ENCODE results near the gene EML3.

EML3 gene

DNA sequence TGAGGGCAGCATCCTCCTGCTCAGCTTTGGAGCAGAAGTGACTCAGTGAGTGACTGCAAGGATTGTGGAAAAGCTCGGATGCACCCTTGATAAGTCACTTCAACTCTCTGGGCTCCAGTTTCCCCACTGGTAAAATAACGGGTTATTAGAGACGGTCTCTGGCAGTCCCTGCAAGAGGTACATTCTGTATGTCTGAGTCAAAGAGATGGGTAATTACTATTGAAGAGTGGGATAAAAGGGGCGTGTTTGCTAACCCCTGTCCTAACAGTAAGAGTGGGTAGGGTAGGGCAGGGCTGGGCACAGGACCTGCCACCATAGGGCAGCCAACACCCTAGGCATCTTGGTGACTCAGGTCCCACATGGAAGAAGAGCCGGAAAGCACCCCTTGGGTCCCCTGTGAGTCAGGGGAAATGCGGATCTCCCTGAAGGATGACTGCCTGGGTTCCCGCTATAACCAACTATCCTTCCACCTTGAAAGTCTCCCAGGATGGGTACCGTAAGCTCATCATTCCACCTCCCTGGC is 58.7 kb downstream of the EML3 start:
- H3K4me2 ChIP-seq, result peak overlapping the region; percentile 93
- H3K36me3 ChIP-seq (ENCODE audit: insufficient read depth), result peaks cover 2% of the 10 kb centered on the region; the same call in 1 of the 2 replicates
- H3K27ac ChIP-seq, result peak overlapping the region; percentile 97; the same call in 1 of the 2 replicates
- no peak overlapping the region for H3K4me3 ChIP-seq (IDR thresholded peaks at IDR 0.05; ENCODE audit: insufficient read depth, low read depth, low read length)
- TF ChIP-seq, protein P1, sequence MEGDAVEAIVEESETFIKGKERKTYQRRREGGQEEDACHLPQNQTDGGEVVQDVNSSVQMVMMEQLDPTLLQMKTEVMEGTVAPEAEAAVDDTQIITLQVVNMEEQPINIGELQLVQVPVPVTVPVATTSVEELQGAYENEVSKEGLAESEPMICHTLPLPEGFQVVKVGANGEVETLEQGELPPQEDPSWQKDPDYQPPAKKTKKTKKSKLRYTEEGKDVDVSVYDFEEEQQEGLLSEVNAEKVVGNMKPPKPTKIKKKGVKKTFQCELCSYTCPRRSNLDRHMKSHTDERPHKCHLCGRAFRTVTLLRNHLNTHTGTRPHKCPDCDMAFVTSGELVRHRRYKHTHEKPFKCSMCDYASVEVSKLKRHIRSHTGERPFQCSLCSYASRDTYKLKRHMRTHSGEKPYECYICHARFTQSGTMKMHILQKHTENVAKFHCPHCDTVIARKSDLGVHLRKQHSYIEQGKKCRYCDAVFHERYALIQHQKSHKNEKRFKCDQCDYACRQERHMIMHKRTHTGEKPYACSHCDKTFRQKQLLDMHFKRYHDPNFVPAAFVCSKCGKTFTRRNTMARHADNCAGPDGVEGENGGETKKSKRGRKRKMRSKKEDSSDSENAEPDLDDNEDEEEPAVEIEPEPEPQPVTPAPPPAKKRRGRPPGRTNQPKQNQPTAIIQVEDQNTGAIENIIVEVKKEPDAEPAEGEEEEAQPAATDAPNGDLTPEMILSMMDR (conservative IDR thresholded peaks at IDR 0.05; ENCODE audit: low read depth, low read length), result no peak
- H2AFZ ChIP-seq (ENCODE audit: low read depth), result no peak overlapping the region
- no peaks in the 10 kb centered on the region for H4K20me1 ChIP-seq (ENCODE audit: insufficient read depth)
- H3K79me2 ChIP-seq (ENCODE audit: insufficient read depth, low read depth), result no peaks in the 10 kb centered on the region; the same call in 1 of the 2 replicates
- no peaks in the 10 kb centered on the region for H3K27me3 ChIP-seq (ENCODE audit: insufficient read depth, low read depth)
- peaks cover 92% of the 10 kb centered on the region for H3K4me1 ChIP-seq (ENCODE audit: low read depth, poor library complexity, severe bottlenecking)
- H3K9ac ChIP-seq, result no peak overlapping the region; the same call in 1 of the 2 replicates

GRCh38 chr11:62553080-62553838 is 59.3 kb downstream of the EML3 start:
- Histone ChIP-seq H3K4me3 (IDR thresholded peaks at IDR 0.05; ENCODE audit: insufficient read depth, low read depth, low read length) (no peak overlapping the region), H3K9ac (peak overlapping the region; percentile 60; the same call in 1 of the 2 replicates), H2AFZ (ENCODE audit: low read depth) (no peak overlapping the region), H3K27me3 (ENCODE audit: insufficient read depth, low read depth) (no peaks in the 10 kb centered on the region), H3K4me1 (ENCODE audit: low read depth, poor library complexity, severe bottlenecking) (peaks cover 87% of the 10 kb centered on the region), H4K20me1 (ENCODE audit: insufficient read depth) (no peaks in the 10 kb centered on the region), H3K4me2 (peak overlapping the region; percentile 93), H3K79me2 (ENCODE audit: insufficient read depth, low read depth) (no peaks in the 10 kb centered on the region; the same call in 1 of the 2 replicates), H3K36me3 (ENCODE audit: insufficient read depth) (no peaks in the 10 kb centered on the region), H3K27ac (peak overlapping the region; percentile 97)
- TF ChIP-seq, protein P1 (conservative IDR thresholded peaks at IDR 0.05; ENCODE audit: low read depth, low read length), result no peak

DNA sequence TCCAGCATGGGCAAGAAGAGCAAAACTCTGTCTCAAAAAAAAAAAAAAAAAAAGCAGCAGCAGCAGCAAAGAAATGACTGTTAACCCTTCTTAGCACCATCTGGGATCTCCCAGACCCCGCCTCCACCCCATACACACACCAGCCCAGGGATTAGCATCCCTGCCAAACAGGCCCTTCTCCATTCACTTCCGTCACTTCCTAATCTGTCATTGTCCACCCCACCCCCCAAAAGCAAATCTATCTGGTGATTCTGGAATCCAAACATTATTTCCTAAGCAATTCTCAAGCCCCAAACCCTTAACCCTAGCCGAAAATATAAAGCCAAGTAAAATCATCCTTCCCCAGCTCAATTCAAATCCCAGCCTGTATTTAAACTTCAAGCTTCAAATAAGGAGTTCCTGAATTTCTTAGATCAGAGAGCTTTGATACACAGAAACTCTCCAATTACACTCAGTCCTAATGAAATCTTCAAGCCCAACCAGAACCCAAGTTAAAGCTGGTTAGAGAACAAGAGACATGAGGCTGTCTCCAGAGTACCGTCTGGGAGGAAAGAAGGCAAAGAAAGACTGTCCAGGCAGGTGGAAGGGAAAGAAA is 60.0 kb downstream of the EML3 start:
- Histone ChIP-seq H3K27me3 (ENCODE audit: insufficient read depth, low read depth) (no peaks in the 10 kb centered on the region), H3K4me1 (ENCODE audit: low read depth, poor library complexity, severe bottlenecking) (peaks cover 87% of the 10 kb centered on the region), H3K4me3 (IDR thresholded peaks at IDR 0.05; ENCODE audit: insufficient read depth, low read depth, low read length) (no peak overlapping the region), H3K79me2 (ENCODE audit: insufficient read depth, low read depth) (no peaks in the 10 kb centered on the region; the same call in 1 of the 2 replicates), H3K36me3 (ENCODE audit: insufficient read depth) (no peaks in the 10 kb centered on the region), H2AFZ (ENCODE audit: low read depth) (no peak overlapping the region), H4K20me1 (ENCODE audit: insufficient read depth) (no peaks in the 10 kb centered on the region), H3K27ac (peak overlapping the region; percentile 97), H3K4me2 (peak overlapping the region; percentile 93), H3K9ac (peak overlapping the region; percentile 60; the same call in 1 of the 2 replicates)
- TF ChIP-seq, protein P1 (conservative IDR thresholded peaks at IDR 0.05; ENCODE audit: low read depth, low read length), result no peak

Measured in KMS-11 (cell line).